Measurements from ENCODE around the gene PROSER3.

Gene PROSER3

DNA sequence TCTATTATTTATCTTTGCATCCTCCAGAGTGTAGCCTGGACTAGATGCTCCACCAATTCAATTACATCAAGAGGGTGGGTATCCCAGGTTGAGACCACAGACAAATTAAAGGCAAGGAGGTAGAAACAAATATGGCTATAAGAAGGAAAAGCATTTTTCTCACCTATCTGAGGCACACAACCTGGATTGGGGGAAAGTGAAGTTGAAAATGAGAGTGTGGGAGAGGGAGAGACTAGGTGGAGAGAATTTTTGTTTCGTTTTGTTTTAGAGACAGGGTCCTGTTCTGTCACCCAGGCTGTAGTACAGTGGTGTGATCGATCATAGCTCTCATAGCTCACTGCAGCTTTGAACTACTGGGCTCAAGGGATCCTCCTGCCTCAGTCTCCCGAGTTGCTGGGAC lies 60.5 kb downstream of the PROSER3 start:
- Histone ChIP-seq H3K9ac (ENCODE audit: low read length in 2 of 2) (no peak overlapping the region), H3K27me3 (ENCODE audit: control insufficient read depth in 1 of 2, insufficient read depth in 2 of 2, low read length in 2 of 2) (peaks cover 2 to 11% of the 10 kb centered on the region in 2 donors), H3K4me1 (ENCODE audit: control insufficient read depth, insufficient read depth, low read length) (no peaks in the 10 kb centered on the region), H3K36me3 (ENCODE audit: control insufficient read depth in 2 of 2, insufficient read depth in 2 of 2, low read length in 2 of 2) (no peaks in the 10 kb centered on the region), H3K4me3 (ENCODE audit: low read length in 2 of 2) (no peak overlapping the region), H3K9me3 (ENCODE audit: control insufficient read depth in 2 of 2, low read length in 2 of 2) (no peaks in the 10 kb centered on the region), H3K27ac (ENCODE audit: low read length) (no peak overlapping the region)

All from stomach smooth muscle (tissue), 2 donors.